ENCODE measurements around the gene PCAT7. TPM values are rescaled to one million over a fixed set of nuclear protein-coding genes. Genes with fewer than 3 reads are reported as not detected.

PCAT7 gene
- total RNA-seq, 1 experiment from 2014 or later = 4.0 TPM

DNA sequence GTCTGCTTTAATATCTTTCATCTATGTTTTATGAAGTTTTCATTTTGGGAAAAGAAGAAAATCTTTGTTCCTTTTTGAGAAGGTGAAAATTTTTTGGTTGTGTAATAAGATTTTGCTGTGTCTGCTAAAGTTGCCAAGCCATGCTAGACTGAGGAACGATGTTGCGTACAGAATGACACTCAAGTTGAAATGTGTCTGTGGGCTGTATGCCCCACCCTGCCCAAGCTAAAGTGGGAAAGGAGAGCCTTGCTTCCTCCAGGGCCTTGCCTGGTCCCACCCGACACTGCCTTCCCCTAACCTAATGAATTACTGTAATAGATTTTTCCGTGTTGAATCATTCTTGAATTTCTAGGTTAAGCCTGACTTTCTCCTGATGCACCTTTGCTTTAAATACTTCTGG, 2.5 kb downstream of the PCAT7 start:
- Histone ChIP-seq H2BK20ac (ENCODE audit: low read depth, low read length, poor library complexity, severe bottlenecking) (no peak overlapping the region), H3K23me2 (ENCODE audit: insufficient read length, low read depth, low read length, poor library complexity, severe bottlenecking) (peaks cover 8% of the 10 kb centered on the region), H3K4ac (ENCODE audit: low read depth, low read length) (no peak overlapping the region), H3K18ac (ENCODE audit: insufficient read length, low read depth, low read length) (no peak overlapping the region), H3K79me1 (ENCODE audit: insufficient read depth, low read depth, low read length, poor library complexity, severe bottlenecking) (no peaks in the 10 kb centered on the region), H3K23ac (ENCODE audit: insufficient read length, low read depth, low read length) (no peak overlapping the region), H4K91ac (ENCODE audit: insufficient read length, low read depth, low read length) (no peak overlapping the region), H2BK5ac (ENCODE audit: insufficient read length, low read length) (no peak overlapping the region), H4K20me1 (ENCODE audit: control insufficient read depth, insufficient read depth, insufficient read length) (no peaks in the 10 kb centered on the region), H4K8ac (replicated peaks; ENCODE audit: insufficient read length, low read depth, low read length) (no peak overlapping the region), H2BK120ac (ENCODE audit: low read depth, low read length, poor library complexity, severe bottlenecking) (no peak overlapping the region), H4K5ac (ENCODE audit: insufficient read length, low read depth, low read length) (no peak overlapping the region), H3K56ac (ENCODE audit: insufficient read length, low read depth, low read length) (no peak overlapping the region), H3K79me2 (ENCODE audit: insufficient read depth, low read length) (no peaks in the 10 kb centered on the region), H3K9me3 (ENCODE audit: control insufficient read depth, low read depth, low read length) (no peaks in the 10 kb centered on the region), H2BK12ac (ENCODE audit: insufficient read length, low read depth, low read length) (no peak overlapping the region), H2BK15ac (ENCODE audit: low read depth, low read length) (no peak overlapping the region), H3K27ac (ENCODE audit: insufficient read length, low read depth, low read length) (no peak overlapping the region), H3K4me2 (ENCODE audit: insufficient read depth, insufficient read length, low read length) (no peak overlapping the region), H3K27me3 (ENCODE audit: insufficient read depth, low read length) (no peaks in the 10 kb centered on the region), H3T11ph (ENCODE audit: low read length) (no peak overlapping the region), H2AK5ac (ENCODE audit: insufficient read length, low read length) (no peak overlapping the region), H3K14ac (ENCODE audit: insufficient read depth, low read length) (no peak overlapping the region), H3K4me1 (ENCODE audit: insufficient read depth, low read length) (no peaks in the 10 kb centered on the region), H2AFZ (ENCODE audit: low read length) (no peak overlapping the region), H3K9ac (ENCODE audit: extremely low read depth, insufficient read length, low read length) (no peak overlapping the region)
- peaks cover 5 to 24% (median 16%) of the 10 kb centered on the region in 3 experiments; a peak in 6 of 7 replicates for H3K36me3 Mint-ChIP-seq (ENCODE audit: insufficient read depth in 1 of 3, low read depth in 3 of 3)
- TF ChIP-seq, protein P1, sequence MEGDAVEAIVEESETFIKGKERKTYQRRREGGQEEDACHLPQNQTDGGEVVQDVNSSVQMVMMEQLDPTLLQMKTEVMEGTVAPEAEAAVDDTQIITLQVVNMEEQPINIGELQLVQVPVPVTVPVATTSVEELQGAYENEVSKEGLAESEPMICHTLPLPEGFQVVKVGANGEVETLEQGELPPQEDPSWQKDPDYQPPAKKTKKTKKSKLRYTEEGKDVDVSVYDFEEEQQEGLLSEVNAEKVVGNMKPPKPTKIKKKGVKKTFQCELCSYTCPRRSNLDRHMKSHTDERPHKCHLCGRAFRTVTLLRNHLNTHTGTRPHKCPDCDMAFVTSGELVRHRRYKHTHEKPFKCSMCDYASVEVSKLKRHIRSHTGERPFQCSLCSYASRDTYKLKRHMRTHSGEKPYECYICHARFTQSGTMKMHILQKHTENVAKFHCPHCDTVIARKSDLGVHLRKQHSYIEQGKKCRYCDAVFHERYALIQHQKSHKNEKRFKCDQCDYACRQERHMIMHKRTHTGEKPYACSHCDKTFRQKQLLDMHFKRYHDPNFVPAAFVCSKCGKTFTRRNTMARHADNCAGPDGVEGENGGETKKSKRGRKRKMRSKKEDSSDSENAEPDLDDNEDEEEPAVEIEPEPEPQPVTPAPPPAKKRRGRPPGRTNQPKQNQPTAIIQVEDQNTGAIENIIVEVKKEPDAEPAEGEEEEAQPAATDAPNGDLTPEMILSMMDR (conservative IDR thresholded peaks at IDR 0.05) = no peak
- H3K4me3 Mint-ChIP-seq = no peak overlapping the region
- H3K27ac Mint-ChIP-seq = no peak overlapping the region
- DNase-seq = no peak
- H3K27me3 Mint-ChIP-seq (ENCODE audit: low read depth) = no peaks in the 10 kb centered on the region; the same call in none of the 2 replicates
- H3K9me3 Mint-ChIP-seq = no peaks in the 10 kb centered on the region
- WGBS (ENCODE audit: extremely low coverage, insufficient read length, low lambda C conversion rate) = no CpG with 5 or more reads among the region's 4 CpGs
- peaks cover 4 to 12% of the 10 kb centered on the region in 2 experiments; a peak in 3 of 4 replicates for H3K4me1 Mint-ChIP-seq
